Muscle layer of colon (tissue), 2 donors: ENCODE measurements around the gene CFAP90.

Source experiments
- H3K27ac ChIP-seq: one replicate; pipeline ENCODE4 v1.7.0; 2013; ENCODE audit warnings: low read depth, mild to moderate bottlenecking, low read length, moderate library complexity
- H3K27me3 ChIP-seq, 2 donors: one replicate each; pipeline ENCODE4 v1.7.0; 2013; ENCODE audit warnings: low read length in 2 of 2, mild to moderate bottlenecking in 2 of 2; ENCODE audit not compliant: insufficient read depth in 2 of 2, control insufficient read depth in 1 of 2
- H3K36me3 ChIP-seq: one replicate; pipeline ENCODE4 v1.7.0; 2013; ENCODE audit warnings: mild to moderate bottlenecking, low read length; ENCODE audit not compliant: insufficient read depth
- H3K4me1 ChIP-seq: one replicate; pipeline ENCODE4 v1.7.0; 2013; ENCODE audit warnings: mild to moderate bottlenecking, low read length; ENCODE audit not compliant: insufficient read depth
- H3K4me3 ChIP-seq, 2 donors: one replicate each; pipeline ENCODE4 v1.7.0; 2013; ENCODE audit warnings: low read length in 2 of 2, low read depth in 1 of 2, mild to moderate bottlenecking in 1 of 2, moderate library complexity in 1 of 2
- H3K9ac ChIP-seq: one replicate; pipeline ENCODE4 v1.7.0; 2013; ENCODE audit warnings: low read length
- H3K9me3 ChIP-seq: one replicate; pipeline ENCODE4 v1.7.0; 2013; ENCODE audit warnings: mild to moderate bottlenecking, low read length
- donor health status: abdominal sarcoma.
- donor health status: Adenocarcinoma of cecum.

The CFAP90 gene

GRCh38 chr5:7850395-7851239 is at the start of gene CFAP90:
Gene CFAP90 (minus strand): TSS chr5:7851133. CDS start chr5:7851021, 112 bp downstream.
- Histone ChIP-seq H3K27me3 (peaks cover 16 to 20% of the 10 kb centered on the region in 2 donors), H3K36me3 (no peaks in the 10 kb centered on the region), H3K9me3 (no peaks in the 10 kb centered on the region), H3K9ac (no peak within 1 kb of the TSS), H3K4me3 (peak within 1 kb of the TSS; percentile 43 to 48), H3K27ac (no peak within 1 kb of the TSS), H3K4me1 (peaks cover 5% of the 10 kb centered on the region)

GRCh38 chr5:7897014-7897600 is 46.2 kb upstream of the CFAP90 start:
- Histone ChIP-seq H3K36me3 (peaks cover 80% of the 10 kb centered on the region), H3K9ac (no peak overlapping the region), H3K4me3 (no peak overlapping the region), H3K27me3 (no peaks in the 10 kb centered on the region), H3K9me3 (no peaks in the 10 kb centered on the region), H3K27ac (no peak overlapping the region), H3K4me1 (no peaks in the 10 kb centered on the region)

GRCh38 chr5:7894860-7895259 is 43.9 kb upstream of the CFAP90 start:
- Histone ChIP-seq H3K27ac (no peak overlapping the region), H3K4me3 (no peak overlapping the region), H3K9ac (no peak overlapping the region), H3K4me1 (no peaks in the 10 kb centered on the region), H3K9me3 (no peaks in the 10 kb centered on the region), H3K36me3 (peaks cover 72% of the 10 kb centered on the region), H3K27me3 (no peaks in the 10 kb centered on the region)

GRCh38 chr5:7894439-7894838 is 43.5 kb upstream of the CFAP90 start:
- Histone ChIP-seq H3K36me3 (peaks cover 73% of the 10 kb centered on the region), H3K4me3 (no peak overlapping the region), H3K4me1 (no peaks in the 10 kb centered on the region), H3K9ac (no peak overlapping the region), H3K9me3 (no peaks in the 10 kb centered on the region), H3K27me3 (no peaks in the 10 kb centered on the region), H3K27ac (no peak overlapping the region)

- Histone ChIP-seq H3K9me3 (no peaks in the 10 kb centered on the region), H3K27ac (no peak overlapping the region), H3K36me3 (peaks cover 47% of the 10 kb centered on the region), H3K4me1 (no peaks in the 10 kb centered on the region), H3K4me3 (no peak overlapping the region), H3K27me3 (no peaks in the 10 kb centered on the region), H3K9ac (no peak overlapping the region)
Measured at GRCh38 chr5:7888901-7889300, 38.0 kb upstream of the CFAP90 start.

GRCh38 chr5:7886849-7887475 is 36.0 kb upstream of the CFAP90 start:
- H3K4me3 ChIP-seq: no peak overlapping the region
- no peaks in the 10 kb centered on the region for H3K27me3 ChIP-seq
- peaks cover 42% of the 10 kb centered on the region for H3K36me3 ChIP-seq
- H3K4me1 ChIP-seq: no peaks in the 10 kb centered on the region
- H3K9ac ChIP-seq: no peak overlapping the region
- H3K27ac ChIP-seq: no peak overlapping the region
- no peaks in the 10 kb centered on the region for H3K9me3 ChIP-seq

- Histone ChIP-seq H3K4me1 (no peaks in the 10 kb centered on the region), H3K36me3 (peaks cover 42% of the 10 kb centered on the region), H3K9ac (no peak overlapping the region), H3K27me3 (no peaks in the 10 kb centered on the region), H3K4me3 (no peak overlapping the region), H3K27ac (no peak overlapping the region), H3K9me3 (no peaks in the 10 kb centered on the region)
Measured at GRCh38 chr5:7884491-7885267, 33.7 kb upstream of the CFAP90 start.

GRCh38 chr5:7882926-7883325 is 32.0 kb upstream of the CFAP90 start:
- Histone ChIP-seq H3K9ac (no peak overlapping the region), H3K27ac (no peak overlapping the region), H3K27me3 (no peaks in the 10 kb centered on the region), H3K4me1 (no peaks in the 10 kb centered on the region), H3K36me3 (peaks cover 40% of the 10 kb centered on the region), H3K4me3 (no peak overlapping the region), H3K9me3 (no peaks in the 10 kb centered on the region)

GRCh38 chr5:7881816-7882215 is 30.9 kb upstream of the CFAP90 start:
- Histone ChIP-seq H3K9me3 (no peaks in the 10 kb centered on the region), H3K4me3 (no peak overlapping the region), H3K9ac (no peak overlapping the region), H3K27ac (no peak overlapping the region), H3K27me3 (no peaks in the 10 kb centered on the region), H3K4me1 (no peaks in the 10 kb centered on the region), H3K36me3 (peaks cover 47% of the 10 kb centered on the region)

GRCh38 chr5:7881091-7881490 is 30.2 kb upstream of the CFAP90 start:
- Histone ChIP-seq H3K4me3 (no peak overlapping the region), H3K27ac (no peak overlapping the region), H3K4me1 (no peaks in the 10 kb centered on the region), H3K36me3 (peaks cover 54% of the 10 kb centered on the region), H3K9ac (no peak overlapping the region), H3K27me3 (no peaks in the 10 kb centered on the region), H3K9me3 (no peaks in the 10 kb centered on the region)

GRCh38 chr5:7878381-7878873 is 27.5 kb upstream of the CFAP90 start:
- Histone ChIP-seq H3K9ac (no peak overlapping the region), H3K27me3 (no peaks in the 10 kb centered on the region), H3K27ac (no peak overlapping the region), H3K4me1 (no peaks in the 10 kb centered on the region), H3K9me3 (no peaks in the 10 kb centered on the region), H3K4me3 (no peak overlapping the region), H3K36me3 (peaks cover 57% of the 10 kb centered on the region)
